Astrocyte (in vitro differentiated cells and primary cell): Measurements from ENCODE around the gene PTGR3. TPM values are rescaled to one million over a fixed set of nuclear protein-coding genes. Genes with fewer than 3 reads are reported as not detected.

Experiments used
- DNase-seq: peaks from one replicate; pipeline ENCODE4 v3.0.0-alpha.2; 2010; ENCODE audit warnings: low read depth
- FAIRE-seq: peaks from 2 replicates; lab custom pipeline; 2011; peaks lifted over from hg19 to GRCh38; lab: Jason Lieb, UNC
- H2AFZ ChIP-seq: 2 replicates; pipeline ENCODE4 v1.6.0; 2012; ENCODE audit warnings: low read depth, low read length, inconsistent platforms
- H3K27ac ChIP-seq: 2 replicates; pipeline ENCODE4 v1.5.1; 2011; ENCODE audit warnings: low read depth, low read length, inconsistent platforms
- H3K27me3 ChIP-seq: 2 replicates; pipeline ENCODE4 v1.6.0; 2011; ENCODE audit warnings: low read length, inconsistent platforms; ENCODE audit not compliant: insufficient read depth
- H3K36me3 ChIP-seq: 2 replicates; pipeline ENCODE4 v1.5.1; 2011; ENCODE audit warnings: low read length, inconsistent platforms; ENCODE audit not compliant: insufficient read depth
- H3K4me1 ChIP-seq: 2 replicates; pipeline ENCODE4 v1.5.1; 2011; ENCODE audit warnings: low read length, inconsistent platforms; ENCODE audit not compliant: insufficient read depth
- H3K4me2 ChIP-seq: 2 replicates; pipeline ENCODE4 v1.6.0; 2012; ENCODE audit warnings: low read length, inconsistent platforms
- H3K4me3 ChIP-seq: 2 replicates; pipeline ENCODE4 v1.5.1; 2011; ENCODE audit warnings: low read depth, mild to moderate bottlenecking, low read length, inconsistent platforms; ENCODE audit not compliant: insufficient read depth
- H3K79me2 ChIP-seq: 2 replicates; pipeline ENCODE4 v1.6.0; 2012; ENCODE audit warnings: mild to moderate bottlenecking, low read length, inconsistent platforms; ENCODE audit not compliant: insufficient read depth
- H3K9ac ChIP-seq: 2 replicates; pipeline ENCODE4 v1.6.0; 2012; ENCODE audit warnings: mild to moderate bottlenecking, low read length, inconsistent platforms
- H3K9me3 ChIP-seq: 2 replicates; pipeline ENCODE4 v1.5.1; 2012; ENCODE audit warnings: low read depth, mild to moderate bottlenecking, low read length, inconsistent platforms; ENCODE audit not compliant: insufficient read depth
- H4K20me1 ChIP-seq: 2 replicates; pipeline ENCODE4 v1.6.0; 2012; ENCODE audit warnings: low read length, inconsistent platforms; ENCODE audit not compliant: insufficient read depth
- H3K27ac Mint-ChIP-seq: one replicate; pipeline ENCODE4 v1.8.0; 2021; ENCODE audit warnings: mild to moderate bottlenecking, mixed read lengths; ENCODE audit not compliant: unreplicated experiment
- H3K27me3 Mint-ChIP-seq: one replicate; pipeline ENCODE4 v1.8.0; 2021; ENCODE audit warnings: low read depth, mixed read lengths; ENCODE audit not compliant: unreplicated experiment
- H3K36me3 Mint-ChIP-seq: one replicate; pipeline ENCODE4 v1.8.0; 2021; ENCODE audit warnings: low read depth, mixed read lengths; ENCODE audit not compliant: unreplicated experiment
- H3K4me1 Mint-ChIP-seq: one replicate; pipeline ENCODE4 v1.8.0; 2021; ENCODE audit warnings: low read depth, mixed read lengths; ENCODE audit not compliant: unreplicated experiment
- H3K4me3 Mint-ChIP-seq: one replicate; pipeline ENCODE4 v1.8.0; 2021; ENCODE audit warnings: mild to moderate bottlenecking, moderate library complexity, mixed read lengths; ENCODE audit not compliant: unreplicated experiment
- H3K9me3 Mint-ChIP-seq: one replicate; pipeline ENCODE4 v1.8.0; 2021; ENCODE audit warnings: mild to moderate bottlenecking, mixed read lengths; ENCODE audit not compliant: unreplicated experiment
- CTCF ChIP-seq: IDR thresholded peaks from 2 replicates; pipeline ENCODE4 v1.5.1; 2011; ENCODE audit warnings: low read depth, mild to moderate bottlenecking, inconsistent platforms, low read length, moderate library complexity; ENCODE audit not compliant: insufficient read depth
- EZH2 ChIP-seq: IDR thresholded peaks from 2 replicates; pipeline ENCODE4 v1.6.1; 2012; ENCODE audit warnings: mild to moderate bottlenecking, low read length, inconsistent platforms; ENCODE audit not compliant: insufficient read depth
- total RNA-seq: library from RNA; stranded (reverse); gene quantifications from 2 replicates; pipeline ENCODE4 v1.2.1, GENCODE V29; 2021

Gene PTGR3
- total RNA-seq, 1 donor from 2014 or later, result 8.4 TPM

GRCh38 chr18:75185460-75185859 lies 23.5 kb downstream of the PTGR3 start:
- Mint-ChIP-seq H3K27ac (no peak overlapping the region), H3K4me1 (peaks cover 5% of the 10 kb centered on the region), H3K27me3 (peaks cover 8% of the 10 kb centered on the region), H3K36me3 (no peaks in the 10 kb centered on the region), H3K4me3 (no peak overlapping the region), H3K9me3 (peaks cover 2% of the 10 kb centered on the region)
- H3K9ac ChIP-seq, result no peak overlapping the region
- no peak overlapping the region for H3K4me3 ChIP-seq
- H3K4me1 ChIP-seq, result no peaks in the 10 kb centered on the region
- H3K9me3 ChIP-seq, result no peaks in the 10 kb centered on the region
- no peak overlapping the region for H3K27ac ChIP-seq
- no peaks in the 10 kb centered on the region for H4K20me1 ChIP-seq
- DNase-seq (no peak), FAIRE-seq (no peak)
- H3K36me3 ChIP-seq, result no peaks in the 10 kb centered on the region
- no peaks in the 10 kb centered on the region for H3K79me2 ChIP-seq
- no peak overlapping the region for H3K4me2 ChIP-seq
- TF ChIP-seq EZH2, result no peak
- no peak overlapping the region for H2AFZ ChIP-seq
- H3K27me3 ChIP-seq, result no peaks in the 10 kb centered on the region

GRCh38 chr18:75183973-75184493 lies 24.9 kb downstream of the PTGR3 start:
- no peaks in the 10 kb centered on the region for H3K36me3 ChIP-seq
- no peaks in the 10 kb centered on the region for H3K9me3 ChIP-seq
- FAIRE-seq (no peak), DNase-seq (no peak)
- no peak overlapping the region for H3K27ac ChIP-seq
- no peak overlapping the region for H3K4me3 ChIP-seq
- H3K27ac Mint-ChIP-seq, result no peak overlapping the region
- H3K36me3 Mint-ChIP-seq, result no peaks in the 10 kb centered on the region
- no peaks in the 10 kb centered on the region for H3K79me2 ChIP-seq
- H3K9me3 Mint-ChIP-seq, result peaks cover 2% of the 10 kb centered on the region
- no peaks in the 10 kb centered on the region for H4K20me1 ChIP-seq
- no peak overlapping the region for H3K4me2 ChIP-seq
- TF ChIP-seq CTCF, result no peak
- TF ChIP-seq EZH2, result no peak
- peaks cover 7% of the 10 kb centered on the region for H3K27me3 Mint-ChIP-seq
- no peak overlapping the region for H2AFZ ChIP-seq
- H3K4me3 Mint-ChIP-seq, result no peak overlapping the region
- H3K9ac ChIP-seq, result no peak overlapping the region
- H3K4me1 ChIP-seq, result no peaks in the 10 kb centered on the region
- peaks cover 5% of the 10 kb centered on the region for H3K4me1 Mint-ChIP-seq
- no peaks in the 10 kb centered on the region for H3K27me3 ChIP-seq

DNA sequence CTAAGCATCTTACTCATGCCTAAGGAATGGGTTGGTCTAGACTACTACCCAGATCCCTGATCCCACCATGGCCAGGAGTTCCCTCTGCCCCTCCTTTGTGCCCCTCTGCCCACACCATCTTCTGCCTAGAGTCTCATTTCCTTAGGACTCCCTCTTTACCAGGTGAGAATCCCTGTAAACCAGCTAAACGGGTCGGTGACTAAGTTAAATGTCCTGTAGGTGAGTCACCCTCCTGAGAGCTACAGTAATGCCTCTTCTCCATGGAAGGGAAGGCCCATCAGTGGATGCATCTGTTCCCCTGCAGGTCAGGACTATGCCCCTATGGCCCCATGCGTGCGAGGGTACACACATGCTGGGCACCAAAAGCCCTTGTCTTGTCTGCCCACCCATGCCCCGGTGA lies 25.4 kb downstream of the PTGR3 start:
- Histone ChIP-seq H3K9me3 (no peaks in the 10 kb centered on the region), H3K4me3 (no peak overlapping the region), H2AFZ (no peak overlapping the region), H3K4me1 (no peaks in the 10 kb centered on the region), H4K20me1 (no peaks in the 10 kb centered on the region), H3K36me3 (no peaks in the 10 kb centered on the region), H3K27ac (no peak overlapping the region), H3K9ac (no peak overlapping the region), H3K4me2 (no peak overlapping the region), H3K79me2 (no peaks in the 10 kb centered on the region), H3K27me3 (no peaks in the 10 kb centered on the region)
- FAIRE-seq (no peak), DNase-seq (peak; percentile 12)
- TF ChIP-seq CTCF, result no peak
- no peak for TF ChIP-seq EZH2
- peaks cover 5% of the 10 kb centered on the region for H3K4me1 Mint-ChIP-seq
- no peak overlapping the region for H3K27ac Mint-ChIP-seq
- peaks cover 2% of the 10 kb centered on the region for H3K9me3 Mint-ChIP-seq
- no peaks in the 10 kb centered on the region for H3K36me3 Mint-ChIP-seq
- peaks cover 7% of the 10 kb centered on the region for H3K27me3 Mint-ChIP-seq
- no peak overlapping the region for H3K4me3 Mint-ChIP-seq
